DOHH2 (cell line): ENCODE measurements around the gene DNAI2.

ENCODE experiments used
- EZH2phosphoT487 ChIP-seq: fragments of 200-600 bp; sonication (generic); IDR thresholded peaks from 2 replicates; pipeline ENCODE4 v1.6.1; 2017; ENCODE audit warnings: borderline replicate concordance, mild to moderate bottlenecking, antibody characterized with exemption, low read length, moderate library complexity, mixed read lengths
- TF ChIP-seq, protein P1 (sequence below): fragments of 200-600 bp; sonication (generic); IDR thresholded peaks from one replicate; pipeline ENCODE4 v1.5.1; 2014; ENCODE audit warnings: antibody characterized with exemption, mild to moderate bottlenecking, low read depth, low read length; ENCODE audit not compliant: poor library complexity, severe bottlenecking

DNA sequence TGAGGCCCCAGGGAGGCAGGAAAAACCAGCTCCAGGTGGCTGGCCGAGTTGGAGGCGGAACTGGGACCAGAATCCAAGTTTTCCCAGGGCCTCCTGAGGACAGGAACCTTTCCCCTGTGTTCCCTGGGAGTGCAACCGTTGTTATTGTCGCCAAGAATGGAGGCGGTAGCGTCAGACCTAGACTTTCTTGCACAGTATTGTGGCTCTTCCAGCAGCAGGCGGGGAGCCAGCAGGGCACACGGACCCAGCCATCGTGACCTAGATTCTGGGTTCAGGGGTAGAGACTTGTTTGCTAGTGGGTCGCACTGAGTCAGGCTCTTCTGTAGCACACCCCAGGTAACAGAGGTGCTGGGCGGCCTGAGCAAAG lies 51.3 kb downstream of the DNAI2 start:
- TF ChIP-seq, protein P1, sequence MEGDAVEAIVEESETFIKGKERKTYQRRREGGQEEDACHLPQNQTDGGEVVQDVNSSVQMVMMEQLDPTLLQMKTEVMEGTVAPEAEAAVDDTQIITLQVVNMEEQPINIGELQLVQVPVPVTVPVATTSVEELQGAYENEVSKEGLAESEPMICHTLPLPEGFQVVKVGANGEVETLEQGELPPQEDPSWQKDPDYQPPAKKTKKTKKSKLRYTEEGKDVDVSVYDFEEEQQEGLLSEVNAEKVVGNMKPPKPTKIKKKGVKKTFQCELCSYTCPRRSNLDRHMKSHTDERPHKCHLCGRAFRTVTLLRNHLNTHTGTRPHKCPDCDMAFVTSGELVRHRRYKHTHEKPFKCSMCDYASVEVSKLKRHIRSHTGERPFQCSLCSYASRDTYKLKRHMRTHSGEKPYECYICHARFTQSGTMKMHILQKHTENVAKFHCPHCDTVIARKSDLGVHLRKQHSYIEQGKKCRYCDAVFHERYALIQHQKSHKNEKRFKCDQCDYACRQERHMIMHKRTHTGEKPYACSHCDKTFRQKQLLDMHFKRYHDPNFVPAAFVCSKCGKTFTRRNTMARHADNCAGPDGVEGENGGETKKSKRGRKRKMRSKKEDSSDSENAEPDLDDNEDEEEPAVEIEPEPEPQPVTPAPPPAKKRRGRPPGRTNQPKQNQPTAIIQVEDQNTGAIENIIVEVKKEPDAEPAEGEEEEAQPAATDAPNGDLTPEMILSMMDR: no peak
- TF ChIP-seq EZH2phosphoT487: no peak
